Right lung (tissue), 5 donors: ENCODE measurements around the gene ADORA2A. TPM values are rescaled to one million over a fixed set of nuclear protein-coding genes. Genes with fewer than 3 reads are reported as not detected.

Experiments used
- DNase-seq, 2 donors: peaks; one replicate each; pipeline ENCODE4 v3.0.0-alpha.2; 2013
- polyA plus RNA-seq, 5 donors: library from polyadenylated mRNA; unstranded; fragments of 120-200 nt; gene quantifications; one replicate each; pipeline versions ENCODE4 v1.2.1 to v1.2.3, GENCODE V29; 2013; ENCODE audit warnings: inconsistent platforms in 1 of 5, low replicate concordance in 1 of 5; ENCODE audit not compliant: insufficient read length in 5 of 5, insufficient read depth in 1 of 5

Gene ADORA2A
- polyA plus RNA-seq, 5 donors, result 17.6 to 33.5 (median 29.9) TPM

DNA sequence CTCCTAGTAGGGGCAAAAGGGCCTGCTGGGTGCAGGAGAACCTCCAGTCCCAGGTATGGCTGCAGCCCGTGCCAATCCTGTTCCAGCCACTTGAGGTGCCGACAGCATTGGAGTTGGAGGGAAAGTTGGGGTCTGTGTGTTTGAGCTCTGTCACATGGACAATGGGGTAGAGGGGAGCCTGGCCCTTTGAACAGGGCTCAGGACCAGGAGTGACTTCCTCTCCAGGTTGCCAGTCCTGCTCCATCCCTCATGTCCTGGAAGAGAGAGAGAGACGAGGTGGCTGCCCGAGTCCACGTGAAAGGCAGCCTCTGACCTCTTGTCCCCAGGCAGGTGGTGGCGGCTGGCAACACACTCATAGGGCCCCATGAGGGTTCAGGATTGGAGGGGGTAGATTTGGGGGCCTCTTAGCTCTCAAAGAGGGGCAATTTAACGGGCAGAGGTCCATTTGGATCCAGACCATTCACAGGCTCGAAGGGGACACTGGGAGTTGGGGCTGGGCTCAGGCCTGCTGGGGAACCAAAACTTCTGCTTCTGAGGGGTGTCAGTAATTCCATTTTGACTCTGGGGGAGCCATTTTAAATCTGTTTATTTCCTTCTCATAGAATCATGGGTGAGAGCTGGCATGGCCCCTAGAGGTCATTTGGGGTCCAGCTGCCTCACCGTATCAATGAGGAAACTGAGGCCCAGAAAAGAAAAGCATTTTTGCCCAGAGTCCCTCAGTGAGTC lies 4.1 kb downstream of the ADORA2A start:
- no peak for DNase-seq

DNA sequence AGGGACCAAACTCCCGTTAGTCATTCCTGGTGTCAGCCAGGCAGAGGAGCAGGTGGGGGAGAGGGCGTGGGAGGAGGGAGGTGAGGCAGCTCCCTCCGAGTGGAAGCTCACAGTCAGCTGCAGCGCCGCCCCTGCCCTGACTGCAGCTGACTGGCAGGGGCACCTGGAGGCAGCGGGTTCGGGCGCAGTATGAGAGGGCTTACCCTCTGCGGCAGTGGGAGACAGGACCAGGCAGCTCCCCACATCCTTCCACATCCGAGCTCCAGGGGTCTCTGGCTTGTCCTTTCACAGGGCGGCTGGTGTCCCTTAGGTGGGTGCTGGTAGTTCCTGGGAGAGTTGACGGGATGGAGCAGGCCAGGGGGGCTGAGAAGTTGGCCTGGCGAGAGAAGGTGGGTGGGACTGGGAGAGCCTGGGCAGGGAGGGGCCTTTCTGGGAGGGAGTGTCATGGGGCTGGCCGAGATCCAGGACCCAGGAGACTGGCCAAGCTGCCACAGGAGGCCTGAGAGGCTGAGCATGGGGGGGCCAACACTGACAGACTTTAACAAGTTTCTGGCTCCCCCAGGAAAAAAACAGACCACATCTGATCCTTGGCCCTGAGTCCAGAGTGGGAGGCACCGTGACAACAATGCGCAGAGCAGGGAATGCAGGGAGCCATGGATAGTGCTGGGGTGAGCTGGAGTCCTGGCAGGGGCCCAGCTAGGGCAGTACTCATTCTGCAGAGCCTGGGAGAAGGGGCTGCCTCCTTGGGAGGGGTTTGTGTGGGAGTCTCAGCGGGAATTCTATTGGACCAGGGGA lies 4.9 kb downstream of the ADORA2A start:
- DNase-seq, result peak; percentile 58 to 69

DNA sequence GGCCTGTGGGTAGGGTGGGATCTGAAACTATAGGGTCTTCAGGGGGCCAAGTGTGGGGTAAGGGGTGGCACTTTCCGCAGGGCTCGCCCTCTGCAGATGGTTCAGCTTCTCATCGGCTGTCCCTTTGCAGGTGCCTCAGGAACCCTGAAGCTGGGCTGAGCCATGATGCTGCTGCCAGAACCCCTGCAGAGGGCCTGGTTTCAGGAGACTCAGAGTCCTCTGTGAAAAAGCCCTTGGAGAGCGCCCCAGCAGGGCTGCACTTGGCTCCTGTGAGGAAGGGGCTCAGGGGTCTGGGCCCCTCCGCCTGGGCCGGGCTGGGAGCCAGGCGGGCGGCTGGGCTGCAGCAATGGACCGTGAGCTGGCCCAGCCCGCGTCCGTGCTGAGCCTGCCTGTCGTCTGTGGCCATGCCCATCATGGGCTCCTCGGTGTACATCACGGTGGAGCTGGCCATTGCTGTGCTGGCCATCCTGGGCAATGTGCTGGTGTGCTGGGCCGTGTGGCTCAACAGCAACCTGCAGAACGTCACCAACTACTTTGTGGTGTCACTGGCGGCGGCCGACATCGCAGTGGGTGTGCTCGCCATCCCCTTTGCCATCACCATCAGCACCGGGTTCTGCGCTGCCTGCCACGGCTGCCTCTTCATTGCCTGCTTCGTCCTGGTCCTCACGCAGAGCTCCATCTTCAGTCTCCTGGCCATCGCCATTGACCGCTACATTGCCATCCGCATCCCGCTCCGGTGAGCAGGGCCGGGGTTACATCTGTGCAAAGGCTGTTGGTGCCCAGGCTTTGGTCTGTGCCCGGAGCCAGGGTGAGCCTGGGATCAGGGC lies 5.8 kb downstream of the ADORA2A start:
- no peak for DNase-seq

DNA sequence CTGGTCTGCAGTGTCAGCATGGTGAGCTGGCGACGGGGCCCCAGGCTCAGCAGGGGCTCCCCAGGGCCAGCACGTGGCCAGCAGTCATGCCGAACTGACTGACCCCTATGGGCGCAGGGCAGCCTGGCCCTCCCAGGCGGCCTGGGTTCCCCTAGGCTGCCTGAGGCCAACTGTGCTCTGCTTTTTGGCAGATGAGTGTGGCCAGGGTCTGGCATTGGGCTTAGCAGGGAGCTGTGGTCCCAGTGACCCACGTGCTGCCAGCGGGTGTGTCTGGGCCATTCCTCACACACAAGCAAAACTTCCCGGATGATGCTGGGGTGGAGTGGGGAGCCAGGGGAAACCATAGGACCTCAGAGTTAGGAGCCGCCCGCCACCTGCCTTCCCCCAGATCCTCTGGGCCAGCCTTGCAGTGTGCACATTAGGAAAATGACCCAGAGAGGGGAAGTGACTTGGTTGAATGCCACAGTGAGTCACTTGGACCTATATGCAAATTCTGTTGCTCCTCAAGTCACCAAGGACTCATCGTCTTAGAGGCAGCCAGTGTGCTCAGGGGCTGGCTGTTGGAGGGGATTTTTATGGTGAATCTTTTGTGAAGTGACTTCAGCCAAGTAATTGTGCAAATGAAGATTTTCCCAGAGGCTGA lies 6.5 kb downstream of the ADORA2A start:
- no peak for DNase-seq

DNA sequence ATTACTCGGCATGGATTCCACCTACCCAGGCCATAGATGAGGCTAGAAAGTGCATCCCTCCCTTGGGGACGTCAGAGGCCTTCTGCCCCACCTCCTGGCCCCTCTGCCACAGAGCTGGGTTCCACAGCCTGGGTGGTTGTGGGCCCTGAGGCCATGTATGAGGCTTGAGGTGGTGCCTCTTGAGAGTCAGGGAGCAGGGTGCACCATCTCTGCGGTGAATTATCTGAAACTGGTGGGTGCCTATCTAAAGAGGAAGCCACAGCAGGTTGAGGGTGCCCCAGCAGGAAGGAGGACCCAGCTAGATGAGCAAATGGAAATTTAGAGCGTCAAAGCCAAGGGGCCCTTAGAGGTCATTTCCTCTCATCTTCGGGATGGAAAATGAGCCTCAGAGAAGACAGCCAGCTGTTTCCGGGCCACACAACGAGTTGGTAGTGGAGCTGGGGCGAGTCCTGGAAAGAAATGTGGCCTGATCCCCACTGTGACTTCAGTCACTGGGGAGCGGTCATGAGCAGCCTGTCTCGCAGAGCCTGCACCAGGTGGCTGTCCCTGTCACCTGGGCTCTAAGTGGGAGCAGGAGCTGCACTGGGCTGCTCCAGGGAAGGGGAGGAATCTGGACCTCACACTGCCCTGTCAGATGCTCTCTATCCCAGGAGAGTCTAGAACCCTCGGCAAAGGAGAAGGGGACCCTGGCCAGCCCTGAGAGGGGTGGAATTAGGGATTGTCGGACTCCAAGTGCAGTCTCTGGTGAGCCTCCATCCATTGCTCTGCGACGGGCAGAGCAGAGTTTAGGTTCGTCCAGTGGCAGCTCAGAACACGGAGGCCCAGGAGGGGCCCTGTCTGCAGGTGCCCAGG lies 7.3 kb downstream of the ADORA2A start:
- DNase-seq, result peak; percentile 76 to 83

DNA sequence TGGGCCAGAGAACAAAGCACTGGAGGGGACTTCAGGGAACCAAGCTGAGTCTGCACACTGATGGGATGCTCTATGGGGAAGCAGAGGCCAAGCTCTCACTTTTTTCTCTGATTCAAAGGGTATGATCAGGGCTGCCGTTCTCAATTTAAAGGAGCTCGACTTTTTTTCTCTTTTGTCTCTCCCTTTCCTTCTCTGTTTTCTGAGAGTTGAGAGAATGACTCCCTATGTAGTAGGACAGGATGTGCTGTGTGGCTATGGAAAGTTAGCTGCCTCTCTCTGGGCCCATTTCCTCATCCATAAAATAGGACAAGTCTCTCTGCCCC lies 7.9 kb downstream of the ADORA2A start:
- DNase-seq, result no peak

DNA sequence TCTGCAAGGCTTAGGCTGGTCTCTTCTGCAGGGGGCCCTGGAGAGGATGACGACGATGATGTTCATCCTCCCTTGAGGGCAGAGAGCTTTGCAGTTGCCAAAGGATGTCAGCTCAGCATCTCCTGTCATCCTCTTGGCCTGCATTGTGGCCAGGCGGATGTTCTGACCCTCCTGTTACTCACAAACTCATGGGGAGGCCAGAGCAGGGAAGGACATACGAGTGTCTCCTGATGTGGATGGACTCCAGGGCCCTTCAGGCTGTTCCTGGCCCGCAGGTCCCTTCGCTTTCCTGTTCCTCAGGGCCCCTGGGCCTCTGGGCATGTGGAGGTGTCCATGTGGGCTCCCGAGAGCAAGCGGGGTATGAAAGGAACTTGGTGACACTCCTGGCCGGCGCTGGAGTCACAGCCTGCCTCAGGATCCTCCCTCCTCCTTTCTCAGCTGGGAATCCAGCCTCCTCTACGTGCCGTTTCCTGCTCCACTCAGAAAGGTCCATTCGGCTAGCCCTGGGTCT lies 8.5 kb downstream of the ADORA2A start:
- no peak for DNase-seq

DNA sequence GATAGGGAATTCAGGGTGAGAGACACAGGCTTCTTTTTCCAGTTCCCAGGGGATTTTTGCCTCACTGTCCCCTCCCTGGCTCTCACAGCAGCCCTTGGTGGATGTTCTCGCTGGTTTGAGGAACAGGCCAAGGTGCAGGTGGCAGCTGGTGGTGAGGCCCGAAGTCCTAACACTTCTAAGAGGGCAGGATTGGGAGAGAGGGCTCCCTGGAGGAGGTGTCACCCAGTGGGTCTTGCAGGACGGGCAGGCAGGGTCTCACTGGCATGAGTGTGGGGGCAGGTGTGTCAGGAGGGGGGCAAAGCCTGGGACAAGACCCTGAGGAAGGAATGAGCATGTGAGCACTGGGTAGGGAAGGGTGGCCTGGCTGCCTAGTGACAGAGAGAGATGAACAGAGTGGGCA lies 9.2 kb downstream of the ADORA2A start:
- DNase-seq, result no peak

DNA sequence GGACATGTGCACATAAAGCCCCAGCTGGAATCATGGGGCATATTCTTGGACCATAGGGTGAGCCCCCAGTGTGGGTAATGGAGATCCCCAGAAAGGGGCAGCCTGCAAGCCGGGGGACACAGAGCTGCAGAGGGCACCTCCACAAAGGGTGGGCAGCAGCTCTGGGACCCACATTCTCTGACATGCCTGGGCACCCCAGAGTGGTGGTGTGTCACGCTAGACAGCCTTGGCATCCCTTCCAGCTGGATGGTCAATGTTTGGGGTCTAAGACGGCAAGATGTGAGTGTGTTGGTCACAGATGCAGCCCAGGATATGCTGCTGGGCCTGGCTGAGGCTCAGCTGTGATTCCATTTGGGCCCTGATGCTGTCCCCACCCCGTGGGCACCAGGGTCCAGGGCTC lies 9.7 kb downstream of the ADORA2A start:
- no peak for DNase-seq

DNA sequence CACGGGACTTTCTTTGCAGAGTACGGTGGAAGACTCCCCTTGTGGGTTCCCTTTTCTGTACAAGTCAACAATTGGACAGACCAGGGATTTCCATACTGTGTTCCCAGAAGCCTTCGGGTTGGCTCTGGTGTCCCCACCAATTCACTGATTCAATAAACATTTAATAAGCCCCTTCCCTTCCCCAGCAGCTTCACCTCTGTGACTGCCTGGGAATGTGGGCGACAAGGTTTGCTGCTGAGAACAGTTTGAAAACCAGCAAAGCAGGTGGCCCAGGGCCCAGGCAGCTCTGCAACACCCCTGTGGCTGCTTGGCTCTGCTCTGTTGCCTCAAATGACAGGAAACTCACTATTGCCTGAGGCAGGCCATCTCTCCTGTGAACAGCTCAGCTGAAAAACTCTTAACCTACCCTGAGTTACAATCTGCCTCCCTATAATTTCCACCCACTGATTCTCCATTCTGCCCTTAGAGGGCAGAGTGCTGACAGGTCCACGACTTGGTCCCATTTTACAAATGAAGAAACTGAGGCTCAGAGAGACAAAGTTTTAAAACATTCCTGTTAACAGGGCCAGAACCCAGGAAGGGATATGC lies 10.4 kb downstream of the ADORA2A start:
- no peak for DNase-seq

DNA sequence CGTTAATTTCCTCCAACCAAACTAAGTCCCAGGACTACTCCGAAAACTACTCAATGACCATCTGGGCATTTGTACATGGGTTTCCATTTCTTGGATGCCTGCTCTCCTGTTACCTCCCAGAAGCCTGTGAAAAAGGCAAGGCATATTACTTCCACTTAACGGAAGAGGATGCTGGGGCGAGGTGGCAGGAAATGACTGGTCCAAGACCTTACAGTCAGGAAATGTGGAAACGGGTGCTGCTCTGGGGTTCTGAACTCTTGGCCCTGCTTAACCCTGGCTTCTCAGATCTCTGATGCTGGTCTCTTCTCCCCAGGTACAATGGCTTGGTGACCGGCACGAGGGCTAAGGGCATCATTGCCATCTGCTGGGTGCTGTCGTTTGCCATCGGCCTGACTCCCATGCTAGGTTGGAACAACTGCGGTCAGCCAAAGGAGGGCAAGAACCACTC lies 12.9 kb downstream of the ADORA2A start:
- no peak for DNase-seq

DNA sequence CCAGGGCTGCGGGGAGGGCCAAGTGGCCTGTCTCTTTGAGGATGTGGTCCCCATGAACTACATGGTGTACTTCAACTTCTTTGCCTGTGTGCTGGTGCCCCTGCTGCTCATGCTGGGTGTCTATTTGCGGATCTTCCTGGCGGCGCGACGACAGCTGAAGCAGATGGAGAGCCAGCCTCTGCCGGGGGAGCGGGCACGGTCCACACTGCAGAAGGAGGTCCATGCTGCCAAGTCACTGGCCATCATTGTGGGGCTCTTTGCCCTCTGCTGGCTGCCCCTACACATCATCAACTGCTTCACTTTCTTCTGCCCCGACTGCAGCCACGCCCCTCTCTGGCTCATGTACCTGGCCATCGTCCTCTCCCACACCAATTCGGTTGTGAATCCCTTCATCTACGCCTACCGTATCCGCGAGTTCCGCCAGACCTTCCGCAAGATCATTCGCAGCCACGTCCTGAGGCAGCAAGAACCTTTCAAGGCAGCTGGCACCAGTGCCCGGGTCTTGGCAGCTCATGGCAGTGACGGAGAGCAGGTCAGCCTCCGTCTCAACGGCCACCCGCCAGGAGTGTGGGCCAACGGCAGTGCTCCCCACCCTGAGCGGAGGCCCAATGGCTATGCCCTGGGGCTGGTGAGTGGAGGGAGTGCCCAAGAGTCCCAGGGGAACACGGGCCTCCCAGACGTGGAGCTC lies 13.5 kb downstream of the ADORA2A start:
- DNase-seq, result no peak

DNA sequence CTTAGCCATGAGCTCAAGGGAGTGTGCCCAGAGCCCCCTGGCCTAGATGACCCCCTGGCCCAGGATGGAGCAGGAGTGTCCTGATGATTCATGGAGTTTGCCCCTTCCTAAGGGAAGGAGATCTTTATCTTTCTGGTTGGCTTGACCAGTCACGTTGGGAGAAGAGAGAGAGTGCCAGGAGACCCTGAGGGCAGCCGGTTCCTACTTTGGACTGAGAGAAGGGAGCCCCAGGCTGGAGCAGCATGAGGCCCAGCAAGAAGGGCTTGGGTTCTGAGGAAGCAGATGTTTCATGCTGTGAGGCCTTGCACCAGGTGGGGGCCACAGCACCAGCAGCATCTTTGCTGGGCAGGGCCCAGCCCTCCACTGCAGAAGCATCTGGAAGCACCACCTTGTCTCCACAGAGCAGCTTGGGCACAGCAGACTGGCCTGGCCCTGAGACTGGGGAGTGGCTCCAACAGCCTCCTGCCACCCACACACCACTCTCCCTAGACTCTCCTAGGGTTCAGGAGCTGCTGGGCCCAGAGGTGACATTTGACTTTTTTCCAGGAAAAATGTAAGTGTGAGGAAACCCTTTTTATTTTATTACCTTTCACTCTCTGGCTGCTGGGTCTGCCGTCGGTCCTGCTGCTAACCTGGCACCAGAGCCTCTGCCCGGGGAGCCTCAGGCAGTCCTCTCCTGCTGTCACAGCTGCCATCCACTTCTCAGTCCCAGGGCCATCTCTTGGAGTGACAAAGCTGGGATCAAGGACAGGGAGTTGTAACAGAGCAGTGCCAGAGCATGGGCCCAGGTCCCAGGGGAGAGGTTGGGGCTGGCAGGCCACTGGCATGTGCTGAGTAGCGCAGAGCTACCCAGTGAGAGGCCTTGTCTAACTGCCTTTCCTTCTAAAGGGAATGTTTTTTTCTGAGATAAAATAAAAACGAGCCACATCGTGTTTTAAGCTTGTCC lies 14.3 kb downstream of the ADORA2A start:
- DNase-seq, result no peak

DNA sequence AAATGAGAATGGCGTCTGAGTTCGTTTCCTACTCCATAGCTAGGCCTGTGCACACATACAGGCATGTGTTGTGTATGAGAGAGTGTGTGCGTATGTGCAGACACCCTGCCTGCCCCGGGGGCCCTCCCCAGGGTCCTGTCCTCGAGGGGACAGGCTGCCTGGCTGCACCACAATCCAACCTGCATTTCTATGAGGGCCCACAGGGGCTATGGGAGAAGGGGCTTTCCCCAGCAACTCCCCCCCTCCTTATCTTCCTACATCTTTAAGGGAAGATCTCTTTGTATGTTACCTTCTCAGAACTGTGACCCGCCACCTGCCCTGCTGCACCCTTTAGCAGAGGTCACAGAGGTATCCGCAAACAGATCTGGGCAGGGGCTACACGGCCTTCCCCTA lies 14.9 kb downstream of the ADORA2A start:
- no peak for DNase-seq

DNA sequence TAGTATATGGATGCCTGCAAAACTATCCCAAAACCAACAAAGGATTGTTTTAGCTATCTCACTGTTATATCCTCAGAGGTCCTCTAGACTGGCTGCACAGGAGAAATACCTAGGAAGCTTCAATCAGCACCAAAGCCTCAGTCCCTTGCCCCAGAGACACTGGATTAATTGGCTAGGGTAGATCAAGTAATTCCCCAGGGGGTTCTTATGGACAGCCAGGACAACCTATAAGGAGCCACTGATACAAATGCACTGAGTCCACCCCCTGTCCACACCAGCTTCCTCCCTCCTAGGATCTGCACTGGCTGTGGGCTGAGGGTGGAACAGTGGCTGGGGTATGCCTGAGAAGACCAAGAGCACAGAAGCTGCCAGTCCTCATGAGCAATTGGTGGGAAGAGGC lies 16.3 kb downstream of the ADORA2A start:
- DNase-seq, result no peak

DNA sequence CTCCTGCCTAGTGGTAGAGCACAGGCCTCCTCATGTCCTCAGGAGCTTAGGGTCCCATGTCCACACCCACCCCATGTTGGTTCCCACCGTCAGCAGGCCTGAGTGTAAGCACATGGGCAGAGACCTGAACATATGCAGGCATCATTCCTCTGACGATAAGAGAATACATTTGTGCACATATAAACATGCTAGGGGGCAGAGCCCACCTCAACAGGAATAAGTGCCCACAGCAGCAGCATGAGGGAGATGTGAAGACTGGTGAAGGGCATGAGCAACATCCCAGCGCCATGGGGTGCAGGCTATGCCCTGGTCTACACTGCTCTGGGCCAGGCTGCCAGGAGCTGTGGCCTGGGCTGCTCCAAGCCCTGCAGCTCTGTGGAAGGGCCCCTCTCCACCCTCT lies 16.9 kb downstream of the ADORA2A start:
- DNase-seq, result no peak

DNA sequence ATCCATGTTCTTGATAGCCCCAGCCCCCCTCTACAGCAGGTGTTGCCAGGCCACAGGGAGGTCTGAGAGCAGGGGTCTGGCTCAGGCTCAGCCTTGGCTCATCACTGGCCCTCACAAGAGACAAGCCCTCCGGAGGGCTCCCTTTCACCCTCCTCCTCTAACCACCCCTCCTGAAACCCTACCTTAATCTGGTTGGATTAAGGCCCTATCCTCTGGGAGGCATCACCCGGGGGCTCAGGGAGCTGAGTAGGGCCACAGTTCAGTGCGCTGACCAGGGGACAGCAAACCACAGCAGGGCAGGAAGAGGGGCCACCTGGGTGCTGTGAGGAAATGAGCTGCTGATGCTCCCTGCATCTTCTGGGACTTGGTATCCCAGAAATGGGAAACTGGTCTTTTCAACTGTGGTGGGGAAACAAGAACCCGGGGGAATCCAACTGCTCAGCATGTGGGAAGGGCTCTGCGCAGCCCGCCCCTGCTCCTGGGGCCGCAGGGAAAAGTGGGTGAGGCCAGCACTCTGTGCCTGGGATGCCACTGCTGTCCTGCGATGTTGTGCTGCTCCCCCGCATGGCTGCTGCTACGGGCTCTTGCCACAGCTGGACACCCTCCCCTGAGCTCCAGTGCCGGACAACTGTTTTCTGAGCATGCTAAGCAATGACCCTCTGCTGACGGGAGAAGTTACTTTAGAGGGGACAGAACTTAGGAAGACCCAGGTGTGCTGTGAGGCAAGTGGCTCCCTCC lies 17.5 kb downstream of the ADORA2A start:
- no peak for DNase-seq
